Right cardiac atrium (tissue), 5 donors: ENCODE data around the gene EZH2. TPM values are rescaled to one million over a fixed set of nuclear protein-coding genes. Genes with fewer than 3 reads are reported as not detected.

Experiments used
- ATAC-seq, 2 donors: fragments of 200-7000 bp; cut with Tn5 transposase; one replicate each; pipeline versions ENCODE4 v1.8.0 to v1.9.1; 2020; ENCODE audit warnings: moderate library complexity in 2 of 2, mild to moderate bottlenecking in 1 of 2
- DNase-seq, 3 donors: peaks; one replicate each; pipeline ENCODE4 v3.0.0-alpha.2; 2020
- H3K27ac ChIP-seq: one replicate; pipeline ENCODE4 v1.5.1; 2013; ENCODE audit warnings: mild to moderate bottlenecking, low read length, control low read depth, moderate library complexity
- H3K27me3 ChIP-seq: one replicate; pipeline ENCODE4 v1.6.1; 2013; ENCODE audit not compliant: control insufficient read depth, insufficient read depth
- H3K4me1 ChIP-seq: one replicate; pipeline ENCODE4 v1.6.1; 2013; ENCODE audit warnings: low read length; ENCODE audit not compliant: control insufficient read depth, insufficient read depth
- H3K4me3 ChIP-seq: one replicate; pipeline ENCODE4 v1.5.1; 2013; ENCODE audit warnings: low read length, control low read depth
- H3K9me3 ChIP-seq: one replicate; pipeline ENCODE4 v1.6.1; 2013; ENCODE audit warnings: low read length; ENCODE audit not compliant: control insufficient read depth
- WGBS: extraction: QIAGEN DNeasy Blood & Tissue Kit; methylation state at CpG from one replicate; pipeline ENCODE4 v1.1.7; 2013; 5-methylcytosine and 5-hydroxymethylcytosine counted together
- intact Hi-C, 4 donors: fragments of 100-400 bp; cut with DNase I; formaldehyde crosslinking; loops; one replicate each; pipeline versions ENCODE4 v1.11.0 to v1.14.0; 2022 to 2023
- polyA plus RNA-seq: library from polyadenylated mRNA; stranded (reverse); fragments of 200-250 nt; gene quantifications from one replicate; pipeline ENCODE4 v1.2.3, GENCODE V29; 2013
- total RNA-seq, 4 donors: library from RNA; stranded (reverse); fragmentation: NEBNext Ultra II Directional; extraction: Animal tissue kit (Norgen Biotek cat#: 25700); gene quantifications; one replicate each; pipeline ENCODE4 v1.2.1, GENCODE V29; 2021
- donor health status: healthy with polysubstance abuse.
- donor health status: DM: no; HTN: yes; CAD: no.
- donor health status: DM: no; HTN: no; CAD: no.
- donor health status: DM: no; HTN: yes; CAD: no; lungs with severe emphysema.
- donor health status: DM: yes; HTN: yes; CAD: no.

Gene EZH2
- total and polyA plus RNA-seq, 5 donors, result 0.68 to 1.7 (median 1.2) TPM

GRCh38 chr7:148916186-148916585 lies 32.1 kb upstream of the EZH2 start:
- H3K4me3 ChIP-seq, result no peak overlapping the region
- H3K27me3 ChIP-seq, result no peaks in the 10 kb centered on the region
- no peaks in the 10 kb centered on the region for H3K9me3 ChIP-seq
- 38% methylated on average over 1 of the region's 1 CpG for WGBS
- intact Hi-C loops, result no loop called here
- peak in 1 of 2 donors; percentile 55 for ATAC-seq
- no peaks in the 10 kb centered on the region for H3K4me1 ChIP-seq
- DNase-seq, result no peak
- no peak overlapping the region for H3K27ac ChIP-seq

DNA sequence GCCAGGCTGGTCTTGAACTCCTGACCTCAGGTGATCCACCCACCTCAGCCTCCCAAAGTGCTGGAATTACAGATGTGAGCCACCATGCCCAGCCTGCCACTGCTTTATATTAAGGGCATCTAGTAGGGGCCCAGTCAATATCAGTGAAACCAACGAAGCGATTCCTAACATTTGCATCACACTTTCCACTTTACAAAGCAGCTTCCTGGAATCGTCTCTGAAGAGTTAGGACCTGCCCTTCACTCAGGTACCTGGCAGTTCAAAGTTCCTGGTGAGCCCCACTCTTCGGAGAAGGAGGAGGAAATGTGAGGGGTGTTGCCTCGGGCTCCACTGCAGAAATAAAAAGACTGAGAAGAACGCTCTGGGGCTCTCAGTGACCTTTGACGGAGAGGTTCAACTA lies 31.1 kb upstream of the EZH2 start:
- Histone ChIP-seq H3K4me1 (no peaks in the 10 kb centered on the region), H3K27me3 (no peaks in the 10 kb centered on the region), H3K9me3 (no peaks in the 10 kb centered on the region), H3K27ac (no peak overlapping the region), H3K4me3 (no peak overlapping the region)
- intact Hi-C loops, result no loop called here
- ATAC-seq (no peak), DNase-seq (no peak)
- 84% methylated on average over 7 of the region's 7 CpGs for WGBS

DNA sequence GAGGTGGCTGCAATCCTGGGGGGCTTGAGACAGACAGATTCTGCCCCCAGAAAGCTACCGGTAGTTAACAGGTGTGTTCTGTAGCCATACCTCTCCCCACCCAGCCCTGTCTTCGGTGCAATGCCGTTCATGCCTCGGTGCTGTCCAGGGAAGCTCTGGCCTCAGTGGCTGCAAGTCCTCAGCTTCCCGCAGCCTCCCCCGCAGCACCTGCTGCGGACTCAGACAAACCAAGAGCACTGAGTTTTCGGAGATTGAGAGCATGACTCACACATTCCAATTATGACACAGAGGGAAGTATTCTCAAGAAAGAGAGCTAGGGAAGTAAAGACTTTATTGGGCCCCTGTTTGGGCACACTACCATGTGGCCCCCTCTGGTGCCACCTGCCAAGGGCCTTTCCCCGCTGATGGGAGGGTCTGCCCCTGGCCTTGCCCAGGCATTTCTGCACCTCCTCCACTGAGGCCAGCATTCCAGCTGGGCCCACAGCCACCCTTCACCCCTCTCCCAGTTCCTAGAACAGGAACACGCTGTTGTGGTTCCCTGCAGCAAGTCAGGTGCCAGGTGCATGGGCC lies 30.2 kb upstream of the EZH2 start:
- no peaks in the 10 kb centered on the region for H3K4me1 ChIP-seq
- ATAC-seq (no peak), DNase-seq (no peak)
- no peak overlapping the region for H3K27ac ChIP-seq
- 55% methylated on average over 10 of the region's 10 CpGs for WGBS
- no peaks in the 10 kb centered on the region for H3K9me3 ChIP-seq
- no peak overlapping the region for H3K4me3 ChIP-seq
- H3K27me3 ChIP-seq, result no peaks in the 10 kb centered on the region
- intact Hi-C loops, result no loop called here

GRCh38 chr7:148912758-148913541 lies 28.9 kb upstream of the EZH2 start:
- 76% methylated on average over 8 of the region's 8 CpGs for WGBS
- intact Hi-C loops, result no loop called here
- DNase-seq (no peak), ATAC-seq (no peak)
- Histone ChIP-seq H3K9me3 (no peaks in the 10 kb centered on the region), H3K27me3 (no peaks in the 10 kb centered on the region), H3K4me3 (no peak overlapping the region), H3K27ac (no peak overlapping the region), H3K4me1 (no peaks in the 10 kb centered on the region)

DNA sequence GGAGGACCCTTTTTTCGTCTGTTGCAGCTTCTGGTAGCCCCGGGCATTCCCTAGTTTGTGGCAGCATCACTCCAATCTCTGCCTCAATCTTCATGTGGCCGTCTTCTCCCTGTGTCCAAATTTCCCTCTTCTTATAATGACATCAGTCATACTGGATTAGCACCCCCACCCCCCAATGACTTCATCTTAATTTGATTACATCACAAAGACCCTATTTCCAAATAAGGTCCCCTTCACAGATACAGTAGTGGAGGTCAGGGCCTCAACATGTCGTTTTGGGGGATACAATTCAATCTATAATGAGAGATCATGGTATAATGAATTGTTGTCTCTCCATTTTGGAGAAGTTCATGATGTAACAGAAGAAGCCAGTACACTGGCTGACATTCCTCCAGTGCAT lies 28.1 kb upstream of the EZH2 start:
- intact Hi-C loops, result no loop called here
- 84% methylated on average over 4 of the region's 4 CpGs for WGBS
- Histone ChIP-seq H3K27me3 (no peaks in the 10 kb centered on the region), H3K4me1 (no peaks in the 10 kb centered on the region), H3K9me3 (no peaks in the 10 kb centered on the region), H3K4me3 (no peak overlapping the region), H3K27ac (no peak overlapping the region)
- ATAC-seq (no peak), DNase-seq (no peak)

- ATAC-seq, result no peak
- no peak for DNase-seq
Measured at GRCh38 chr7:148911626-148912025, 27.5 kb upstream of the EZH2 start.

DNA sequence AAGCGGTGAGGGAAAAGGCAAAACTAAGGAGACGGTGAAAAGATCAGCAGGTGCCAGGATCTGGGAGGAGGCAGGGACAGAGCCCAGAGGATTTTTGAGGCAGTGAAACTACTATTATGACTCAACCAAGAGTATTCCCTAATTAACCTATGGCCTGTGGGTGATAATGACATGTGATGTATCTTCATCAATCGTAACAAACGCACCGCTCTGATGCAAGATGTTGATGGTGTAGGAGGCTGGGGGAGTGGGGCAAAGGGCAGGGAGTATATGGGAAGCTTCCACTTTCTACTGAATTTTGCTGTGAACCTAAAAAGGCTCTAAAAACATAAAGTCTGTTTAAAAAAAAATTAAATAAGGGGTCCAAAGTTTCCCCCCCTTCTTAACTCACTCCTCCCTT lies 25.5 kb upstream of the EZH2 start:
- no peak for ATAC-seq
- Histone ChIP-seq H3K27ac (no peak overlapping the region), H3K4me3 (no peak overlapping the region), H3K9me3 (no peaks in the 10 kb centered on the region), H3K27me3 (no peaks in the 10 kb centered on the region), H3K4me1 (peaks cover 2% of the 10 kb centered on the region)
- WGBS, result 67% methylated on average over 5 of the region's 5 CpGs
- DNase-seq, result no peak
- intact Hi-C loops, result no loop called here

More at GRCh38 chr7:148911626-148912025, 27.5 kb upstream of the EZH2 start:
- intact Hi-C loops, result no loop called here
- no peaks in the 10 kb centered on the region for H3K4me1 ChIP-seq
- no peaks in the 10 kb centered on the region for H3K27me3 ChIP-seq
- no peaks in the 10 kb centered on the region for H3K9me3 ChIP-seq
- no peak overlapping the region for H3K4me3 ChIP-seq
- no peak overlapping the region for H3K27ac ChIP-seq
- WGBS, result 90% methylated on average over 1 of the region's 1 CpG

DNA sequence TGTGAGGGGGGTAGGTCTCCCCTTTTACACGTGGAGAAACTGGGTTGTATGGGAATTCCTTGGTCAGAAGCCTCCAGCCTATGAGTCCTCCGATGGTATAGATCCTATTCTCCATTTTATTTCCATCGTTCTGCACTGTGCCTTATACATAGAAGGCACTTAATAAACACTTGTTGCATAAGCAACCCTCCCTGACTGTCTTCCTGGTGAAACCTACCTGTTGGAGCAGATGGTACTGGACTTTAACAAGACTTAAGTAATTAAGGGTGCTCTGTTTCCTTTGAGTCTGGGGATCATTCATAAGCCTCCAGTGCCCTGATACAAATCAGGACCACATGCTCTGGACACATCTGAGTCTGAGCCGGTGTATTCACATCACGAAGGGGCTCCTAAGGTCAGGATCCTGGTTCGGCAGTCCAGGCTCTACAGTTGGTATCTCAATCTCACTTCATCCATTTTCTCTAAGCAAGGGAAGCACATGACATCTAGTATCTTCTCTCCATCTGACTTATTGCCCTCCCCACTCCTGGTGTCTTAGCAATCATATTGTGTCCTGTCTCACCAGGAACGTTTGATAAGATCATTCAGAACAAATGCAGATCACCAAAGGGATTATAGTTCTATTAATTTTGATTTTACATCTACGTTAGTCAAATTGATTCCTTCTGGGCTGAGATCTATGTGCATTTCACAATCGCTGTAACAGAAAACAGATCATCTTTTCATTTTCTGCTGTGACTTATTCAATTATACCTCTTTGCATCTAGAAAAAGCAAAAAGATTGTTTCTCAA lies 22.8 kb upstream of the EZH2 start:
- Histone ChIP-seq H3K9me3 (no peaks in the 10 kb centered on the region), H3K27ac (no peak overlapping the region), H3K4me1 (peaks cover 2% of the 10 kb centered on the region), H3K4me3 (no peak overlapping the region), H3K27me3 (no peaks in the 10 kb centered on the region)
- 79% methylated on average over 9 of the region's 9 CpGs for whole genome bisulfite sequencing
- DNase-seq, result no peak
- no peak for ATAC-seq
- intact Hi-C loops, result no loop called here

GRCh38 chr7:148905093-148905666 lies 21.1 kb upstream of the EZH2 start:
- Histone ChIP-seq H3K9me3 (no peaks in the 10 kb centered on the region), H3K4me1 (peaks cover 2% of the 10 kb centered on the region), H3K27me3 (no peaks in the 10 kb centered on the region), H3K4me3 (no peak overlapping the region), H3K27ac (no peak overlapping the region)
- intact Hi-C loops, result no loop called here
- DNase-seq, result no peak
- no peak for ATAC-seq
- WGBS, result 49% methylated on average over 6 of the region's 6 CpGs

DNA sequence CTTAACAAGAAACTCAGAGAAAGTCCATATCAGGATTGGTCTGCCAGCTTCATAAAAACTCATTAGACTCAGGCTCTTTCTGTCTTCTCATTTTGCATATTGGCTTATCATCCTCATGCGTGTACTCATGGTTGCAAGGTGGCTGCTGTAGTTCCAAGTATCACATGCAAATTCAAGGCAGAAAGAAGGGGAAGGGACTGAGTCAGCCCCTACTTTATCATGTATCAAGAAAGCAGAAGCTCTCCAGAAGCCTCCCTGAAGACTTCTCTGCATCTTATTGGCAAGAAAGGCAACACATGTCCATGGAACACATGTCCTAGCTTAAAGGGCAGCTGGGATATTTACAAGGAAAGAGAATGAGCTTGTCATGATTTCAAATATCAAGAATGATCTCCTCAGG lies 19.4 kb upstream of the EZH2 start:
- WGBS, result 97% methylated on average over 1 of the region's 1 CpG
- intact Hi-C loops, result no loop called here
- Histone ChIP-seq H3K27ac (no peak overlapping the region), H3K4me3 (no peak overlapping the region), H3K9me3 (no peaks in the 10 kb centered on the region), H3K4me1 (peaks cover 2% of the 10 kb centered on the region), H3K27me3 (no peaks in the 10 kb centered on the region)
- DNase-seq, result no peak
- ATAC-seq, result no peak

- no peaks in the 10 kb centered on the region for H3K9me3 ChIP-seq
- WGBS, result 78% methylated on average over 3 of the region's 3 CpGs
- peaks cover 2% of the 10 kb centered on the region for H3K4me1 ChIP-seq
- H3K4me3 ChIP-seq, result no peak overlapping the region
- no peaks in the 10 kb centered on the region for H3K27me3 ChIP-seq
- H3K27ac ChIP-seq, result no peak overlapping the region
- ATAC-seq, result no peak
- DNase-seq, result no peak
- intact Hi-C loops, result no loop called here
Measured at GRCh38 chr7:148901178-148901577, 17.1 kb upstream of the EZH2 start.
